Measurements from ENCODE around the gene SLC44A3.

SLC44A3 gene

GRCh38 chr1:94898491-94899385 lies 78.6 kb downstream of the SLC44A3 start:
- no peak overlapping the region for H3K4me3 ChIP-seq (ENCODE audit: low read depth, low read length)
- TF ChIP-seq CTCF (IDR thresholded peaks at IDR 0.05; ENCODE audit: low read depth, low read length, missing control alignments) = no peak
- DNase-seq (ENCODE audit: low read depth) = no peak

- DNase-seq (ENCODE audit: low read depth) = no peak
- no peak overlapping the region for H3K4me3 ChIP-seq (ENCODE audit: low read depth, low read length)
- no peak for TF ChIP-seq CTCF (IDR thresholded peaks at IDR 0.05; ENCODE audit: low read depth, low read length, missing control alignments)
Measured at GRCh38 chr1:94899756-94900155, 79.6 kb downstream of the SLC44A3 start.

GRCh38 chr1:94901841-94902240 lies 81.7 kb downstream of the SLC44A3 start:
- no peak for TF ChIP-seq CTCF (IDR thresholded peaks at IDR 0.05; ENCODE audit: low read depth, low read length, missing control alignments)
- H3K4me3 ChIP-seq (ENCODE audit: low read depth, low read length) = no peak overlapping the region
- no peak for DNase-seq (ENCODE audit: low read depth)

- no peak for DNase-seq (ENCODE audit: low read depth)
Measured at GRCh38 chr1:94903280-94904009, 83.3 kb downstream of the SLC44A3 start.

GRCh38 chr1:94905207-94905606 lies 85.0 kb downstream of the SLC44A3 start:
- TF ChIP-seq CTCF (IDR thresholded peaks at IDR 0.05; ENCODE audit: low read depth, low read length, missing control alignments) = no peak
- DNase-seq (ENCODE audit: low read depth) = no peak
- H3K4me3 ChIP-seq (ENCODE audit: low read depth, low read length) = no peak overlapping the region

More at GRCh38 chr1:94903280-94904009, 83.3 kb downstream of the SLC44A3 start:
- no peak overlapping the region for H3K4me3 ChIP-seq (ENCODE audit: low read depth, low read length)
- no peak for TF ChIP-seq CTCF (IDR thresholded peaks at IDR 0.05; ENCODE audit: low read depth, low read length, missing control alignments)

- no peak for DNase-seq (ENCODE audit: low read depth)
- TF ChIP-seq CTCF (IDR thresholded peaks at IDR 0.05; ENCODE audit: low read depth, low read length, missing control alignments) = no peak
- no peak overlapping the region for H3K4me3 ChIP-seq (ENCODE audit: low read depth, low read length)
Measured at GRCh38 chr1:94906382-94906781, 86.2 kb downstream of the SLC44A3 start.
